DND-41 (cell line): ENCODE results near the gene ENTPD2.

Experiments used
- ATAC-seq: fragments of 200-7000 bp; cut with Tn5 transposase; 3 replicates; pipeline ENCODE4 v1.9.1; 2021; ENCODE audit warnings: low read depth; ENCODE audit not compliant: insufficient read depth
- DNase-seq: peaks from one replicate; pipeline ENCODE4 v3.0.0-alpha.2; 2020
- H2AFZ ChIP-seq: 2 replicates; pipeline ENCODE4 v1.6.0; 2012; ENCODE audit warnings: low read depth, low read length
- H3K27ac ChIP-seq: 2 replicates; pipeline ENCODE4 v1.5.1; 2012; ENCODE audit warnings: low read length, inconsistent platforms
- H3K27me3 ChIP-seq: fragments of 200-600 bp; sonication (generic); 2 replicates; pipeline ENCODE4 v1.6.0; 2012; ENCODE audit warnings: low read length, mild to moderate bottlenecking, inconsistent platforms; ENCODE audit not compliant: insufficient read depth, poor library complexity
- H3K36me3 ChIP-seq: 2 replicates; pipeline ENCODE4 v1.5.1; 2012; ENCODE audit warnings: low read length, inconsistent platforms; ENCODE audit not compliant: insufficient read depth
- H3K4me1 ChIP-seq: 2 replicates; pipeline ENCODE4 v1.5.1; 2012; ENCODE audit warnings: mild to moderate bottlenecking, low read length; ENCODE audit not compliant: insufficient read depth
- H3K4me2 ChIP-seq: 2 replicates; pipeline ENCODE4 v1.6.0; 2012; ENCODE audit warnings: mild to moderate bottlenecking, moderate library complexity, low read length, inconsistent platforms; ENCODE audit not compliant: insufficient read depth
- H3K4me3 ChIP-seq, 2 experiments: fragments of 200-600 bp in 1 of 2; shearing (Covaris generic) in 1 of 2; 2 replicates each; pipeline ENCODE4 v1.5.1; 2012 to 2016; ENCODE audit warnings: inconsistent platforms in 2 of 2, low read length in 2 of 2, mild to moderate bottlenecking in 2 of 2, low read depth in 1 of 2, moderate library complexity in 1 of 2
- H3K79me2 ChIP-seq: 2 replicates; pipeline ENCODE4 v1.6.0; 2012; ENCODE audit warnings: low read length, inconsistent platforms; ENCODE audit not compliant: insufficient read depth
- H3K9ac ChIP-seq: 2 replicates; pipeline ENCODE4 v1.6.0; 2012; ENCODE audit warnings: low read depth, mild to moderate bottlenecking, inconsistent platforms, low read length, moderate library complexity
- H3K9me3 ChIP-seq: 2 replicates; pipeline ENCODE4 v1.5.1; 2012; ENCODE audit warnings: low read length, moderate library complexity, mild to moderate bottlenecking, inconsistent platforms; ENCODE audit not compliant: insufficient read depth, severe bottlenecking
- H4K20me1 ChIP-seq: 2 replicates; pipeline ENCODE4 v1.6.0; 2012; ENCODE audit warnings: low read length; ENCODE audit not compliant: insufficient read depth
- EZH2 ChIP-seq: IDR thresholded peaks from 3 replicates; pipeline ENCODE4 v1.6.1; 2012; ENCODE audit warnings: borderline replicate concordance, low read depth, mild to moderate bottlenecking, moderate library complexity, low read length, inconsistent platforms; ENCODE audit not compliant: severe bottlenecking
- TF ChIP-seq, protein P1 (sequence below): IDR thresholded peaks from 2 replicates; pipeline ENCODE4 v1.5.1; 2012; ENCODE audit warnings: borderline replicate concordance, low read length, moderate library complexity, mild to moderate bottlenecking; ENCODE audit not compliant: poor library complexity, severe bottlenecking; ENCODE audit errors: extremely low read depth

Gene ENTPD2

GRCh38 chr9:137039611-137040366 lies 14.1 kb downstream of the ENTPD2 start:
- no peak overlapping the region for H3K27ac ChIP-seq
- no peak overlapping the region for H3K4me3 ChIP-seq
- ATAC-seq (no peak), DNase-seq (no peak)
- H4K20me1 ChIP-seq, result peaks cover 25% of the 10 kb centered on the region
- TF ChIP-seq, protein P1, sequence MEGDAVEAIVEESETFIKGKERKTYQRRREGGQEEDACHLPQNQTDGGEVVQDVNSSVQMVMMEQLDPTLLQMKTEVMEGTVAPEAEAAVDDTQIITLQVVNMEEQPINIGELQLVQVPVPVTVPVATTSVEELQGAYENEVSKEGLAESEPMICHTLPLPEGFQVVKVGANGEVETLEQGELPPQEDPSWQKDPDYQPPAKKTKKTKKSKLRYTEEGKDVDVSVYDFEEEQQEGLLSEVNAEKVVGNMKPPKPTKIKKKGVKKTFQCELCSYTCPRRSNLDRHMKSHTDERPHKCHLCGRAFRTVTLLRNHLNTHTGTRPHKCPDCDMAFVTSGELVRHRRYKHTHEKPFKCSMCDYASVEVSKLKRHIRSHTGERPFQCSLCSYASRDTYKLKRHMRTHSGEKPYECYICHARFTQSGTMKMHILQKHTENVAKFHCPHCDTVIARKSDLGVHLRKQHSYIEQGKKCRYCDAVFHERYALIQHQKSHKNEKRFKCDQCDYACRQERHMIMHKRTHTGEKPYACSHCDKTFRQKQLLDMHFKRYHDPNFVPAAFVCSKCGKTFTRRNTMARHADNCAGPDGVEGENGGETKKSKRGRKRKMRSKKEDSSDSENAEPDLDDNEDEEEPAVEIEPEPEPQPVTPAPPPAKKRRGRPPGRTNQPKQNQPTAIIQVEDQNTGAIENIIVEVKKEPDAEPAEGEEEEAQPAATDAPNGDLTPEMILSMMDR, result no peak
- TF ChIP-seq EZH2, result no peak
- no peak overlapping the region for H3K4me2 ChIP-seq
- H3K9me3 ChIP-seq, result no peaks in the 10 kb centered on the region
- no peaks in the 10 kb centered on the region for H3K36me3 ChIP-seq
- H3K79me2 ChIP-seq, result no peaks in the 10 kb centered on the region
- H3K27me3 ChIP-seq, result peaks cover 16% of the 10 kb centered on the region
- no peak overlapping the region for H2AFZ ChIP-seq
- H3K9ac ChIP-seq, result no peak overlapping the region
- H3K4me1 ChIP-seq, result peaks cover 6% of the 10 kb centered on the region

GRCh38 chr9:137038916-137039315 lies 14.9 kb downstream of the ENTPD2 start:
- Histone ChIP-seq H3K27me3 (peaks cover 13% of the 10 kb centered on the region), H4K20me1 (peaks cover 21% of the 10 kb centered on the region), H3K27ac (no peak overlapping the region), H3K4me1 (peaks cover 11% of the 10 kb centered on the region), H3K4me2 (no peak overlapping the region), H3K9ac (no peak overlapping the region), H3K36me3 (no peaks in the 10 kb centered on the region), H2AFZ (no peak overlapping the region), H3K9me3 (no peaks in the 10 kb centered on the region), H3K79me2 (no peaks in the 10 kb centered on the region), H3K4me3 (no peak overlapping the region)
- TF ChIP-seq, protein P1, result no peak
- TF ChIP-seq EZH2, result no peak
- DNase-seq (no peak), ATAC-seq (no peak)

- Histone ChIP-seq H2AFZ (no peak overlapping the region), H3K9ac (no peak overlapping the region), H4K20me1 (peaks cover 16% of the 10 kb centered on the region), H3K27me3 (peaks cover 9% of the 10 kb centered on the region), H3K4me3 (no peak overlapping the region), H3K79me2 (no peaks in the 10 kb centered on the region), H3K9me3 (no peaks in the 10 kb centered on the region), H3K4me1 (peaks cover 11% of the 10 kb centered on the region), H3K27ac (no peak overlapping the region), H3K4me2 (no peak overlapping the region), H3K36me3 (no peaks in the 10 kb centered on the region)
- ATAC-seq, result no peak
- TF ChIP-seq EZH2, result no peak
- TF ChIP-seq, protein P1, result no peak
- no peak for DNase-seq
Measured at GRCh38 chr9:137037483-137037882, 16.4 kb downstream of the ENTPD2 start.

DNA sequence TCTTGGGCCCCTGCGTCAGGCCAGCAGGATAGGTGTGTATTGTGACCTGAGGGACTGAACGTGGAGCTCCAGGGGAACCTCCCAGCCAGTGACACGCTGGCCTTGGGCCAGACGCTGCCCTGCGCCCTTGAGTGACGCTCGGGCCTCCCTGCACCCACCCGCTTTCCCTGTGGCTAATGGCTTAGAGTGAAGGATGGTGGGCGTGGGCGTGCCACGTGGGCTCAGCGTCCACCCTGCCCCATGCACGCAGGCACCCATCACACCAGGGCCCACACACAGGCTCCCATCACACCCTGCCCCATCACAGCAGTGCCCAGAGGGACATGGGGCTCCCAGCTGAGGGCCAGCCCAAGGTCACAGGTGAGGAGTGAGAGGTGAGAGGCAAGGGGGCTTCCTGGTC lies 16.8 kb downstream of the ENTPD2 start:
- H3K9me3 ChIP-seq, result no peaks in the 10 kb centered on the region
- DNase-seq (no peak), ATAC-seq (no peak)
- H3K36me3 ChIP-seq, result no peaks in the 10 kb centered on the region
- peaks cover 9% of the 10 kb centered on the region for H3K27me3 ChIP-seq
- H3K9ac ChIP-seq, result no peak overlapping the region
- TF ChIP-seq, protein P1, result no peak
- TF ChIP-seq EZH2, result no peak
- peaks cover 16% of the 10 kb centered on the region for H4K20me1 ChIP-seq
- H2AFZ ChIP-seq, result no peak overlapping the region
- H3K27ac ChIP-seq, result no peak overlapping the region
- peaks cover 11% of the 10 kb centered on the region for H3K4me1 ChIP-seq
- H3K4me2 ChIP-seq, result no peak overlapping the region
- H3K79me2 ChIP-seq, result no peaks in the 10 kb centered on the region
- no peak overlapping the region for H3K4me3 ChIP-seq
